Colonic mucosa (tissue), 4 donors: Measurements from ENCODE around the gene CAMTA2. TPM values are rescaled to one million over a fixed set of nuclear protein-coding genes. Genes with fewer than 3 reads are reported as not detected.

Source experiments
- DNase-seq: peaks from one replicate; pipeline ENCODE4 v3.0.0-alpha.2; 2020
- H3K27ac ChIP-seq: fragments of 200-600 bp; one replicate; pipeline ENCODE4 v1.8.0; 2021
- H3K27me3 ChIP-seq: fragments of 200-600 bp; one replicate; pipeline ENCODE4 v1.8.0; 2021
- H3K36me3 ChIP-seq: fragments of 200-600 bp; one replicate; pipeline ENCODE4 v1.8.0; 2021
- H3K4me1 ChIP-seq: fragments of 200-600 bp; one replicate; pipeline ENCODE4 v1.8.0; 2021; ENCODE audit warnings: mild to moderate bottlenecking
- H3K4me3 ChIP-seq: fragments of 200-600 bp; one replicate; pipeline ENCODE4 v1.8.0; 2021
- H3K9ac ChIP-seq, 2 donors: one replicate each; pipeline ENCODE4 v1.7.0; 2013; ENCODE audit warnings: control low read depth in 2 of 2, low read depth in 2 of 2, low read length in 2 of 2
- H3K9me3 ChIP-seq: fragments of 200-600 bp; one replicate; pipeline ENCODE4 v1.8.0; 2021
- CTCF ChIP-seq: fragments of 200-600 bp; IDR thresholded peaks from one replicate; pipeline ENCODE4 v1.8.0; 2022; ENCODE audit warnings: antibody characterized with exemption, mild to moderate bottlenecking
- intact Hi-C: fragments of 100-400 bp; cut with DNase I; formaldehyde crosslinking; loops from one replicate; pipeline ENCODE4 v1.14.1; 2022
- total RNA-seq, 2 donors: library from RNA; stranded (reverse); fragmentation: NEBNext Ultra II Directional in 1 of 2; extraction: Animal tissue kit (Norgen Biotek cat#: 25700) in 1 of 2; gene quantifications; one replicate each; pipeline ENCODE4 v1.2.1, GENCODE V29; 2021
- donor health status: healthy.
- donor health status: DM: no; HTN: no; CAD: no.
- donor health status: DM: no; HTN: no; CAD: no.

Gene CAMTA2
- total RNA-seq, 2 donors from 2014 or later: 39.8 to 52.6 TPM

- Histone ChIP-seq H3K36me3 (no peaks in the 10 kb centered on the region), H3K4me3 (no peak overlapping the region), H3K4me1 (no peaks in the 10 kb centered on the region), H3K9me3 (no peaks in the 10 kb centered on the region), H3K27ac (no peak overlapping the region), H3K9ac (no peak overlapping the region), H3K27me3 (no peaks in the 10 kb centered on the region)
- no peak for DNase-seq
- TF ChIP-seq CTCF: no peak
- intact Hi-C loops: no loop called here
These were observed 8.7 kb downstream of the CAMTA2 start for GRCh38 chr17:4978726-4979125.

- Histone ChIP-seq H3K27me3 (no peaks in the 10 kb centered on the region), H3K9ac (no peak overlapping the region), H3K36me3 (no peaks in the 10 kb centered on the region), H3K9me3 (no peaks in the 10 kb centered on the region), H3K4me1 (no peaks in the 10 kb centered on the region), H3K4me3 (no peak overlapping the region), H3K27ac (no peak overlapping the region)
- no peak for TF ChIP-seq CTCF
- DNase-seq: no peak
- intact Hi-C loops: loop anchor here (5.0 kb wide), 1 partner anchor 72 kb away; the partner anchor contains the start of gene CHRNE
These were observed 13.3 kb downstream of the CAMTA2 start for GRCh38 chr17:4974115-4974670.

GRCh38 chr17:4973256-4974114 lies 14.0 kb downstream of the CAMTA2 start:
- no peak overlapping the region for H3K27ac ChIP-seq
- no peaks in the 10 kb centered on the region for H3K4me1 ChIP-seq
- no peak for TF ChIP-seq CTCF
- DNase-seq: no peak
- H3K9me3 ChIP-seq: no peaks in the 10 kb centered on the region
- H3K36me3 ChIP-seq: no peaks in the 10 kb centered on the region
- no peaks in the 10 kb centered on the region for H3K27me3 ChIP-seq
- H3K4me3 ChIP-seq: no peak overlapping the region
- no peak overlapping the region for H3K9ac ChIP-seq
- intact Hi-C loops: loop anchor here (5.0 kb wide), 1 partner anchor 71 kb away; the partner anchor contains the start of gene CHRNE

GRCh38 chr17:4972752-4973151 lies 14.7 kb downstream of the CAMTA2 start:
- TF ChIP-seq CTCF: no peak
- intact Hi-C loops: loop anchor here (5.0 kb wide), 1 partner anchor 70 kb away; the partner anchor contains the start of gene CHRNE
- no peaks in the 10 kb centered on the region for H3K9me3 ChIP-seq
- no peaks in the 10 kb centered on the region for H3K36me3 ChIP-seq
- no peak overlapping the region for H3K4me3 ChIP-seq
- no peak overlapping the region for H3K27ac ChIP-seq
- DNase-seq: no peak
- no peaks in the 10 kb centered on the region for H3K27me3 ChIP-seq
- no peak overlapping the region for H3K9ac ChIP-seq
- no peaks in the 10 kb centered on the region for H3K4me1 ChIP-seq

GRCh38 chr17:4972322-4972721 lies 15.2 kb downstream of the CAMTA2 start:
- Histone ChIP-seq H3K27me3 (no peaks in the 10 kb centered on the region), H3K27ac (no peak overlapping the region), H3K36me3 (no peaks in the 10 kb centered on the region), H3K4me3 (no peak overlapping the region), H3K9ac (no peak overlapping the region), H3K9me3 (no peaks in the 10 kb centered on the region), H3K4me1 (no peaks in the 10 kb centered on the region)
- no peak for TF ChIP-seq CTCF
- intact Hi-C loops: loop anchor here (5.0 kb wide), 1 partner anchor 70 kb away; the partner anchor contains the start of gene CHRNE
- no peak for DNase-seq
